MM.1S (cell line): Measurements from ENCODE around the gene VN1R5.

ENCODE experiments used
- CTCF ChIP-seq: fragments of 300-600 bp; sonication (generic); IDR thresholded peaks from 2 replicates; pipeline ENCODE4 v1.5.1; 2016; ENCODE audit warnings: antibody characterized with exemption, low read length, mixed read lengths
- EZH2 ChIP-seq: fragments of 300-600 bp; sonication (generic); optimal IDR thresholded peaks from 2 replicates; pipeline ENCODE3; 2017; ENCODE audit warnings: low read depth, mild to moderate bottlenecking, antibody characterized with exemption, low read length, mixed read lengths

- TF ChIP-seq EZH2 = no peak
- no peak for TF ChIP-seq CTCF
Observed at GRCh38 chr1:247294282-247294681, 38.4 kb downstream of the VN1R5 start.
